ENCODE data around the gene SLC9A5. TPM values are rescaled to one million over a fixed set of nuclear protein-coding genes. Genes with fewer than 3 reads are reported as not detected.

Gene SLC9A5
- total and polyA plus RNA-seq, 9 of the 15 experiments (the other 6 are each of a cell fraction or from before 2014, with no cell fraction given): 0.06 to 3.1 (median 1.2) TPM

DNA sequence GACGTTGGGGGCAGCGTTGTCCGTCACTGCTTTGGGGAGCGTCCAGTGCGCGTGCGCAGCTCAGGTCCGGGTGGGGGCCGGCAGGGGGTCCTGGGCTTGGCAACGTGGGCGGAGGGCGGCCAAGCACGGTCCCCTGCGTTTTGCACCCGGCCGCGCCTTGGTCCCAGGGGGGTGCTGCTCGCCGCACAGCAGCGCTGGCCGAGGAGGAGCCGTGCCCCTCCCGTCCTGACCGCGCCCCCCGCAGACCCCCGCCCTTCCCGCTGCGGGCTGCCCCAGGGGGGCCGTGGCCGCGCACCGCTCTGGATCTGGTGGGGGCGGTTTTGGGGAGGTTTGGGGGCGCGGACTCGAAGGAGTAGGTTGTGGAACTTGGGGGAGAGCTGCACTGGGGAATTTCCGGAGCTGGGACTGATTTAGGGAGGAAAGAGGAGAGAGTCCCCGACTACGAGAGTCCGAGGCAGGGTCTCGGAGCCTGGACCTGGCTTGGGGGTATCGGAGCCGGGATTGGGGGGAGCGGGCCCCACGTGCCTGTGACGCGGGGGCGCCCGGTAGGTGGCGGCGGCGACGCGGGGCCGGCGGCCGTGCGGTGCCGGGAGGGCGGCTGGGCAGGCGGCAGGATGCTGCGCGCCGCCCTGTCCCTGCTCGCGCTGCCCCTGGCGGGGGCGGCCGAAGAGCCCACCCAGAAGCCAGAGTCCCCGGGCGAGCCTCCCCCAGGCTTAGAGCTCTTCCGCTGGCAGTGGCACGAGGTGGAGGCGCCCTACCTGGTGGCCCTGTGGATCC lies at the start of gene SLC9A5 (continued):
- TF ChIP-seq, protein P1, sequence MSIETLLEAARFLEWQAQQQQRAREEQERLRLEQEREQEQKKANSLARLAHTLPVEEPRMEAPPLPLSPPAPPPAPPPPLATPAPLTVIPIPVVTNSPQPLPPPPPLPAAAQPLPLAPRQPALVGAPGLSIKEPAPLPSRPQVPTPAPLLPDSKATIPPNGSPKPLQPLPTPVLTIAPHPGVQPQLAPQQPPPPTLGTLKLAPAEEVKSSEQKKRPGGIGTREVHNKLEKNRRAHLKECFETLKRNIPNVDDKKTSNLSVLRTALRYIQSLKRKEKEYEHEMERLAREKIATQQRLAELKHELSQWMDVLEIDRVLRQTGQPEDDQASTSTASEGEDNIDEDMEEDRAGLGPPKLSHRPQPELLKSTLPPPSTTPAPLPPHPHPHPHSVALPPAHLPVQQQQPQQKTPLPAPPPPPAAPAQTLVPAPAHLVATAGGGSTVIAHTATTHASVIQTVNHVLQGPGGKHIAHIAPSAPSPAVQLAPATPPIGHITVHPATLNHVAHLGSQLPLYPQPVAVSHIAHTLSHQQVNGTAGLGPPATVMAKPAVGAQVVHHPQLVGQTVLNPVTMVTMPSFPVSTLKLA (conservative IDR thresholded peaks at IDR 0.05): peak; percentile 33 to 64; a peak in 2 of 4 replicates
- TF ChIP-seq SIN3A (IDR thresholded peaks at IDR 0.05; ENCODE audit: borderline replicate concordance in 2 of 2, control insufficient read depth in 1 of 2, low read depth in 2 of 2, low read length in 2 of 2) (peak in 1 of 2 experiments; percentile 35; a peak in 1 of 4 replicates), ATF1 (CRISPR knock-in tag; IDR thresholded peaks at IDR 0.05) (no peak), ATF1 (tag; IDR thresholded peaks at IDR 0.05) (peak; percentile 51), ZNF146 (CRISPR knock-in tag; IDR thresholded peaks at IDR 0.05; ENCODE audit: unreplicated experiment) (no peak), SUPT5H (IDR thresholded peaks at IDR 0.05) (no peak), CTBP1 (IDR thresholded peaks at IDR 0.05; ENCODE audit: borderline replicate concordance) (peak; percentile 57; the same call in 1 of the 2 replicates)
- TF ChIP-seq, protein P2, sequence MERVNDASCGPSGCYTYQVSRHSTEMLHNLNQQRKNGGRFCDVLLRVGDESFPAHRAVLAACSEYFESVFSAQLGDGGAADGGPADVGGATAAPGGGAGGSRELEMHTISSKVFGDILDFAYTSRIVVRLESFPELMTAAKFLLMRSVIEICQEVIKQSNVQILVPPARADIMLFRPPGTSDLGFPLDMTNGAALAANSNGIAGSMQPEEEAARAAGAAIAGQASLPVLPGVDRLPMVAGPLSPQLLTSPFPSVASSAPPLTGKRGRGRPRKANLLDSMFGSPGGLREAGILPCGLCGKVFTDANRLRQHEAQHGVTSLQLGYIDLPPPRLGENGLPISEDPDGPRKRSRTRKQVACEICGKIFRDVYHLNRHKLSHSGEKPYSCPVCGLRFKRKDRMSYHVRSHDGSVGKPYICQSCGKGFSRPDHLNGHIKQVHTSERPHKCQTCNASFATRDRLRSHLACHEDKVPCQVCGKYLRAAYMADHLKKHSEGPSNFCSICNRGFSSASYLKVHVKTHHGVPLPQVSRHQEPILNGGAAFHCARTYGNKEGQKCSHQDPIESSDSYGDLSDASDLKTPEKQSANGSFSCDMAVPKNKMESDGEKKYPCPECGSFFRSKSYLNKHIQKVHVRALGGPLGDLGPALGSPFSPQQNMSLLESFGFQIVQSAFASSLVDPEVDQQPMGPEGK (CRISPR knock-in tag; IDR thresholded peaks at IDR 0.05; ENCODE audit: borderline replicate concordance): no peak

All from K562 (cell line).